ENCODE results near the gene TDG.

TDG gene

DNA sequence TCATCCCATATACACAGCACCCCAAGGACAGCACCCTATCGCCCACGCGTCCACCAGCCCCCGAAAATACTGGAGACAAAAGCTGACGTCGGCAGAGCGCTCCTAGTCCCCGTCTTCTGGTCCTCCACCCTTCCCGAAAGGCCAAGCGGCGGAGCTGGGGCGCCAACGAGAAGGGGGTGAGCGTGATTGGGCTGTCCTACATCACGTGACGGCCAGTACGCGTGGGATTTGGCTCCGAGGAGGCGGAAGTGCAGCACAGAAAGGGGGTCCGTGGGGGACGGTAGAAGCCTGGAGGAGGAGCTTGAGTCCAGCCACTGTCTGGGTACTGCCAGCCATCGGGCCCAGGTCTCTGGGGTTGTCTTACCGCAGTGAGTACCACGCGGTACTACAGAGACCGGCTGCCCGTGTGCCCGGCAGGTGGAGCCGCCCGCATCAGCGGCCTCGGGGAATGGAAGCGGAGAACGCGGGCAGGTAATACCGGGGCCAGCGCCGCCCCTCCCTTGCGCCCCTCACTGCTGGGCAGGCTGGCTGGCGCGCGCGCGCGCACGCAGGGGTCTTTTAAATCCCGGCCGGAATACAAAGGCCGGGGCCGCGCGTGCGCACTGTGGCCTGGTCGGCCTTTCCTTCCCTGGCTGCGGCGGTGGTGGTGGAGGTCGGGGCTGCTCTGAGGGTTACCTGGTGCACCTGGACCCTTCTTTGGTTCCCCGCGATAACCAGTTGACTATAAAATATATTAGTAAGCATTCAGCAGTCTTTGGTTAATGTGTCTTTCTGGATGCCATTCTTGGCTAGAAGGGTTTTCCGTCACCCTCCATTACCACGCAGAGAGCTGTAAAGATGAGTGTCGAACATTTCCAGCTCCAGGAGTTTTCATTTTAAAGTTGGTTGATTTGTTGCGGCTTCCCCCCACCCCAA lies at the start of gene TDG:
TSS of gene TDG (plus strand) at position 283 of the 915 bp plus-strand sequence. CDS start at position 449, 166 bp downstream.
- in situ Hi-C loops (cut with HindIII; ENCODE audit: low pct_unique_long_range_greater_than_20kb, low sequenced_read_pairs): no loop called here
- DNase-seq (ENCODE audit: low read depth in 1 of 2, low spot score in 1 of 2): peak; percentile 89 to 99
- TF ChIP-seq JUND (IDR thresholded peaks at IDR 0.05; ENCODE audit: low read depth): no peak

DNA sequence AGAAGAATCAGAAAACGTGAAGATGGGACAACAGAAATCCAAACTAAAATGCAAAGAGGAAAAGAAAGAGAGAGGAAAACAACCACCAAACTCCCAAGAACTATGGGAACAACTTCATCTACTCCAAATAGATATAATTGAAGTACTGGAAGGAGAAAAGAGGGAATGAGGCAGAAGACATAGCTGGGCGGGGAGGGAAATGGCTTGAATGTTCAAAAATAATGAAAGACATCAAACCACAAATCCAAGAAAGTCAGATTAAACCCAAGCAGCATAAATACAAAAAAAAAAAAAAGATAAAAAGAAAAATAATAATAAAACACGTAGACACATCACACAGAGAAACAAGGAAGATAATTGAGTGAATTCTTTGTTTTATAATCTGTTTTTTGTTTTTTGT lies 47.8 kb upstream of the TDG start:
- no peak for TF ChIP-seq JUND (IDR thresholded peaks at IDR 0.05; ENCODE audit: low read depth)
- DNase-seq (ENCODE audit: low read depth in 1 of 2, low spot score in 1 of 2): no peak
- in situ Hi-C loops (cut with HindIII; ENCODE audit: low pct_unique_long_range_greater_than_20kb, low sequenced_read_pairs): no loop called here

DNA sequence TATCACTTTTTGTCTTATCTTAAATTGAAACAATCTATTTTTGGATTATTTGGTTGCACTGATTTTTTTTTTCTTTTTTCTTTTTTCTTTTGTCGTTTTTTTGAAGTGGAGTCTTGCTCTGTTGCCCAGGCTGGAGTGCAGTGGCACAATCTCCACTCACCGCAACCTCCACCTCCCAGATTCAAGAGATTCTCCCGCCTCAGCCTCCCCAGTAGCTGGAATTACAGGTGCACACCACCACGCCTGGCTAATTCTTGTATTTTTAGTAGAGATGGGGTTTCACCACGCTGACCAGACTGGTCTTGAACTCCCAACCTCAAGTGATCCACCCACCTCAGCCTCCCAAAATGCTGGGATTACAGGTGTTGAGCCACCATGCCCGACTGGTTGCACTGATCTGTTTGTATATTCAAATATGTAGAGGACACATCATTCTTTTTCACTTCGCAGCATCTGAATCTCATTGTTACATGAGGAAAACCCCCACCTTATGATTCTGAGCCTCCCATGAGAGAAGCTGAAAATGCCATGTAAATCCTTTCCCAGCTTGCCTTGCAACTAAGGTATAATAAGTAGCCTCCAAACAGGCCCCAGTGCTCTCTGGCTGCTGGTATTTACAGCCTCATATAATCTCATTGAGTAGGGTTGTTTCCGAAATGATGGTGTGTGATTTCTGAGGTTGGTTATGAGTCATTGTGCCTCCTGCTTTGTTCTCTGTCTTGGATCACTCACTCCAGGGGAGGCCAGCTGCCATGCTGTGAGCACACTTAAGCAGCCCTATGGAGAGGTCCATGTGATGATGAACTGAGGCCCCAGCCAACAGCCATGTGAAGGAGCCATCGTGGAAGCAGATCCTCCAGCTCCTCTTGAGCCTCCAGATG lies 40.7 kb upstream of the TDG start:
- in situ Hi-C loops (cut with HindIII; ENCODE audit: low pct_unique_long_range_greater_than_20kb, low sequenced_read_pairs): no loop called here
- DNase-seq (ENCODE audit: low read depth in 1 of 2, low spot score in 1 of 2): no peak
- no peak for TF ChIP-seq JUND (IDR thresholded peaks at IDR 0.05; ENCODE audit: low read depth)

DNA sequence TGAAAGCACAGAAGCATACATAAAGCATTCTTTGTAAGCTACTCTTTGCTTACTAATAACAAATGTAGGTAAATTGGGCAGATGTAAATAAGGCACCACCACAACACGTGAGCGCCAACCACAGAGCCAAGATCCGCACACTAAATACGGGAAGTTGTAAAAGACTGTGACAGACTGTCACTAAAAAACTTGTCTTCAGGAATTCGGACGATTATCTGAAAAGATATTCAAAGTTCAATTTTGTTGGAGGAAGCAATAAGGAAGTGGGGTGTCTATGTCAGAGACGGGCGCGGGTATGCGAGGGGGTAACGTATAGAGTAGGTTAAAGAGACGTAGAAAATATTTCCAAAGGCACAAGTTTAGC lies 37.0 kb upstream of the TDG start:
- in situ Hi-C loops (cut with HindIII; ENCODE audit: low pct_unique_long_range_greater_than_20kb, low sequenced_read_pairs): no loop called here
- TF ChIP-seq JUND (IDR thresholded peaks at IDR 0.05; ENCODE audit: low read depth): no peak
- no peak for DNase-seq (ENCODE audit: low read depth in 1 of 2, low spot score in 1 of 2)

DNA sequence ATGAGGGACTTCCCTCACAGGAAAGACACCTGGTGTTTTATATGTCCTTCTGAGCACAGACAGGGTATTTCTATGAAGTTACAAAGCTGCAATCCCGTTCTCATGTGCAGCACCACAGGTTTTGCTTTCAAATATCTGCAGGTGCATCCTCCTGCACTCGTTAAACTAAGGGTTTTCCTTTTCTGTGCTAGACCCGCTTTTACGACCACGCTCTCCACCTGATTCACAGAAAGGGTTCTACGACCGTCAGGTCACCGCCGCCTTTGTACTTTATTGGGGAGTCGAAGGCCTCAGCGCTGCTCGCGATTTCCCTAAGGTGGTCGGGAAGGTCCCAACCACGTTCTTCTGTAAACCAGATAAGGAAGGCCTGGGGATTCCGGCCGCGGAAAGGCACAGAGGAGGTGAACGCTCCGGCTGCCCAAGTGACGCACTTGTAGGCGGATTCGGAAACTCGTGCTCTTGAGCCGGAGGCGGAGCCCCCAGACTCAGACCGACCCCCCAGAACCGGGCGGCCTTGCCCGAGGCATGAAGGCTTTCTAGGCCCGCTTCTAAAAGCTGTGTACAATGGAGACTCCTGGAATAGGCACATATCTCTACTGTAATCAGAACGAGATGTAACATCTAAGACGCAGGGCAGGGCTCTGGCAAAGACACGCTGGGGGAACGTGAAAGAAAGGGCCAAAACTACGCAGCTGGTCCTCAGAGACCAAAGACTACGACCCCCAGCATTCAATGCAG lies 36.5 kb upstream of the TDG start:
- DNase-seq (ENCODE audit: low read depth in 1 of 2, low spot score in 1 of 2): peak; percentile 82 to 96
- in situ Hi-C loops (cut with HindIII; ENCODE audit: low pct_unique_long_range_greater_than_20kb, low sequenced_read_pairs): no loop called here
- no peak for TF ChIP-seq JUND (IDR thresholded peaks at IDR 0.05; ENCODE audit: low read depth)

DNA sequence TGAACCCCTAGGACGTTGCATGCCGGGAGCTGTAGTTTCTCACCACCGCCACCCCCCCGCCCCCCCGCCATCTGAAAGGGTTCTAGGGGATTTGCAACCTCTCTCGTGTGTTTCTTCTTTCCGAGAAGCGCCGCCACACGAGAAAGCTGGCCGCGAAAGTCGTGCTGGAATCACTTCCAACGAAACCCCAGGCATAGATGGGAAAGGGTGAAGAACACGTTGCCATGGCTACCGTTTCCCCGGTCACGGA lies 36.0 kb upstream of the TDG start:
- no peak for DNase-seq (ENCODE audit: low read depth in 1 of 2, low spot score in 1 of 2)
- in situ Hi-C loops (cut with HindIII; ENCODE audit: low pct_unique_long_range_greater_than_20kb, low sequenced_read_pairs): no loop called here
- TF ChIP-seq JUND (IDR thresholded peaks at IDR 0.05; ENCODE audit: low read depth): no peak

DNA sequence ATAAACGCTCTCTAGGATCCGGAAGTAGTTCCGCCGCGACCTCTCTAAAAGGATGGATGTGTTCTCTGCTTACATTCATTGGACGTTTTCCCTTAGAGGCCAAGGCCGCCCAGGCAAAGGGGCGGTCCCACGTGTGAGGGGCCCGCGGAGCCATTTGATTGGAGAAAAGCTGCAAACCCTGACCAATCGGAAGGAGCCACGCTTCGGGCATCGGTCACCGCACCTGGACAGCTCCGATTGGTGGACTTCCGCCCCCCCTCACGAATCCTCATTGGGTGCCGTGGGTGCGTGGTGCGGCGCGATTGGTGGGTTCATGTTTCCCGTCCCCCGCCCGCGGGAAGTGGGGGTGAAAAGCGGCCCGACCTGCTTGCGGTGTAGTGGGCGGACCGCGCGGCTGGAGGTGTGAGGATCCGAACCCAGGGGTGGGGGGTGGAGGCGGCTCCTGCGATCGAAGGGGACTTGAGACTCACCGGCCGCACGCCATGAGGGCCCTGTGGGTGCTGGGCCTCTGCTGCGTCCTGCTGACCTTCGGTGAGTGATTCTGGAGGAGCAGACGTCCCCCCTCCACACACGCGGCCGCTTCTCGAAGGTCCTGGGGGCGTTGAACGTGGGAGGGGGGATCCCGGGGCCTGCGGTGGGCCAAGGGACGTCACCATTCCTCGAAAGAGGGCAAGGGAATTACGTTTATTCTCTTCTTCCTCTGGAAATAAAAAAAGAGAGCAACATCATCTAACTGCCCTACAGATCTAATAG lies 35.5 kb upstream of the TDG start, which contains the start of gene HSP90B1:
TSS of gene HSP90B1 (plus strand) at position 377 of the 753 bp plus-strand sequence. CDS start at position 483, 106 bp downstream.
- DNase-seq (ENCODE audit: low read depth in 1 of 2, low spot score in 1 of 2): peak; percentile 99 to 100
- TF ChIP-seq JUND (IDR thresholded peaks at IDR 0.05; ENCODE audit: low read depth): no peak
- in situ Hi-C loops (cut with HindIII; ENCODE audit: low pct_unique_long_range_greater_than_20kb, low sequenced_read_pairs): no loop called here

DNA sequence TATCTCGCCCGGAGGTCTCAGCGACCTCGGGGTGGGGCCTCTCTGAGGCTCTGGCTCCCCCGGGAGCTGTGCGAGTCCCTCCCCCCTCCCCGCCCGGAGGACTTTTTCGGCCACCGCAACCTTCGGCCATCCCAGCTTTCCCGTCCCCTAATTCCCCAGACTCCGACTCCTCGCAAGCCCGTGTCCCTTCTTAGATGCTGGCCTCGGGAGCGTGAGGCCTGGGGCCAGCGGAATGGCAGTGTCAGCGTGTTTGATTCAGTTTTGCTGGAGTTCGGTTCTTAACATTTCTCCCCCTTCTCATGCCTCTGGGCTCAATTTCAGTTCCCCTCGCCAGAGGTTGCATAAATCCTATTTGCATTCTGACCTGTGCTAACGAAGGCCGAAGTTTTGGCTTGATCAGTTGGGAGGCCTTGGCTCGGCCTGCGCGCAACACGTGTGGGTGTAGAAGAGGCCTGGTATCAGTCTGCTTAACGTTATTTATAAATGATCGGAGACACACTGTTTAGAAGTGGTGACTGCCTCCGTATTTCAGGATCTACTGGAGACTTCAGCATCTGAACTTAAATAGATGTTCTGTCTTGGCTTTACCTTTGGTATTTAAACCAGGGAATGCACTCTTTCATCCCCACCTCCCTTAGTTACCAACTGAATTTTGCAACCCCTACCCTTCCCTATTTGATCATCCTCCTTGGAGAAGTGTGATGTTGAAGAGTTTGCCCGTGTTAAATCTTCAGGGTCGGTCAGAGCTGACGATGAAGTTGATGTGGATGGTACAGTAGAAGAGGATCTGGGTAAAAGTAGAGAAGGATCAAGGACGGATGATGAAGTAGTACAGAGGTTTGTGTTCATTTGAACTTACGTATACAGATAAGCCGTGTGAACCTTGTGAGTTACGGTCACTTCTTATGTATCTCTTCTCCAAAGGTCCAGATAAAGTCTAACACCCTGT lies 34.6 kb upstream of the TDG start:
- TF ChIP-seq JUND (IDR thresholded peaks at IDR 0.05; ENCODE audit: low read depth): no peak
- DNase-seq (ENCODE audit: low read depth in 1 of 2, low spot score in 1 of 2): peak in 1 of 2 experiments; percentile 31
- in situ Hi-C loops (cut with HindIII; ENCODE audit: low pct_unique_long_range_greater_than_20kb, low sequenced_read_pairs): no loop called here

DNA sequence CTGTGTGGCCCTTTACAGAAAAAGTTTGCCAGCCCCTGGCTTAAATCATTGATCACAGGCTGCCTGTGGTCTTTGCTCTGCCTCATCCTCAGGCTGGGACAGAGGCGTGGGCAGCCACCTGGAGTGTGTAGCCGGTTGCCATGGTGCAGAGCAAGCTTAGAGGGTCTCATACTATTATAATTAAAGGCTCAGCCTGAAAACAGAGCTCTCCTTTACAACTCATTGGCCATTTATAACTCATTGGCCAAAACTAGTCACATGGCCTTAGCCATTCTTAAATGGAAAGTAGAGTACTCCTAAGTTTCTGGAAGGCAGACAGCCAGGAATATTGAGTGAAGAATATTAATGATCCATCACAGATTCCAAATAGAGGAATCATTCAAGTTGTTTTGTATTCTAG lies 32.4 kb upstream of the TDG start:
- DNase-seq (ENCODE audit: low read depth in 1 of 2, low spot score in 1 of 2): no peak
- in situ Hi-C loops (cut with HindIII; ENCODE audit: low pct_unique_long_range_greater_than_20kb, low sequenced_read_pairs): no loop called here
- TF ChIP-seq JUND (IDR thresholded peaks at IDR 0.05; ENCODE audit: low read depth): no peak

DNA sequence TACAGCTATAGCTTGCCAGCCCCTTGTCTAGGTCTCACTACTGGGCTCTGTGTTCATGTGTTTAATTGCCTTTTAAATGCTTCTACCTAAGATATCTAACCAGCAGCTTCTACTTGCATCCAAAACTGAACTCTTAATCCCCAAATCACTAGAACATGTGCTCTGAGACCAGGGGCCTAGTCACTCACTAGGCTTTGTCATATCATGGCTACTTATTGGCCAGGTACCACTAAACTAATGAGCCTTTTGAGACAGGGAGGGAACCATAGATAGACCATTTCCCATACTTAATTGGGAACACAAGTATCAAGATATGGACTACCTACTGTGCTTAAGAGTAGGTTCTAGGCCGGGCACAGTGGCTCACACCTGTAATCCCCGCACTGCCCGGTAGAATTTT lies 29.0 kb upstream of the TDG start:
- in situ Hi-C loops (cut with HindIII; ENCODE audit: low pct_unique_long_range_greater_than_20kb, low sequenced_read_pairs): no loop called here

DNA sequence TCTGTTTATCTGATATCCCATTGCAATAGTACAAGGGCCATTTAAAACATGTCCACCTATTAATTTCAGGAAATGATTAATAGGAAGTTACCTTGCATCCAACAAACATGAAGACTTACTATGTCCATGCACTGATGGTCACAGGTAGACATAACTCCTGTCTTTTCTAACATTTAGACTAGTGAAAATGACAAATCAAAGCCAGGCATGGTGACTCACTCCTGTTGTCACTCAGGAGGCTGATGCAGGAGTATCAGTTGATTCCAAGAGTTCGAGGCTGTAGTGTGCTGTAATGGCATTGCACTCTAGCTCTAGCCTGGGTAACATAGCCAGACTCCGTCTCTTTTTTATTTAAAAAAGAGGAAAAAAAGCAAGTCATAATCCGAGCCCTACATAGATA lies 20.7 kb upstream of the TDG start:
- DNase-seq (ENCODE audit: low read depth in 1 of 2, low spot score in 1 of 2): no peak
- TF ChIP-seq JUND (IDR thresholded peaks at IDR 0.05; ENCODE audit: low read depth): no peak
- in situ Hi-C loops (cut with HindIII; ENCODE audit: low pct_unique_long_range_greater_than_20kb, low sequenced_read_pairs): no loop called here

More for the DNA sequence above, 29.0 kb upstream of the TDG start:
- no peak for TF ChIP-seq JUND (IDR thresholded peaks at IDR 0.05; ENCODE audit: low read depth)
- no peak for DNase-seq (ENCODE audit: low read depth in 1 of 2, low spot score in 1 of 2)
